Lower leg skin (tissue), 4 donors: ENCODE results near the gene ZNF410. TPM values are rescaled to one million over a fixed set of nuclear protein-coding genes. Genes with fewer than 3 reads are reported as not detected.
"Not testable (repeated sequence)": the region's sequence is repeated elsewhere in the genome, so short reads cannot be mapped to it uniquely, and the experiment has no call there.

Experiments used
- DNase-seq, 2 donors: peaks; one replicate each; pipeline ENCODE4 v3.0.0-alpha.2; 2019; ENCODE audit warnings: low spot score in 2 of 2
- H3K4me3 ChIP-seq: fragments of 200-600 bp; sonication (generic); 2 replicates; pipeline ENCODE4 v1.5.1; 2017; ENCODE audit warnings: mild to moderate bottlenecking, low read depth; ENCODE audit not compliant: poor library complexity, severe bottlenecking
- CTCF ChIP-seq, 3 donors: fragments of 450-650 bp; IDR thresholded peaks; one replicate each; pipeline ENCODE4 v1.5.1; 2016; ENCODE audit warnings: antibody characterized with exemption in 3 of 3, mild to moderate bottlenecking in 3 of 3, moderate library complexity in 2 of 3
- POLR2A ChIP-seq, 2 donors: fragments of 450-650 bp; IDR thresholded peaks; one replicate each; pipeline ENCODE4 v1.6.1; 2016 to 2017; ENCODE audit warnings: antibody characterized with exemption in 2 of 2, mild to moderate bottlenecking in 1 of 2, moderate library complexity in 1 of 2
- WGBS, 2 donors: methylation state at CpG; one replicate each; pipeline ENCODE4 v1.1.5; 2018; 5-methylcytosine and 5-hydroxymethylcytosine counted together
- intact Hi-C: fragments of 100-400 bp; cut with DNase I; formaldehyde crosslinking; loops from one replicate; pipeline ENCODE4 v1.15.0; 2023; ENCODE audit warnings: low total_unique reads
- total RNA-seq, 4 donors: library from RNA; depleted of rRNA; stranded (reverse); fragments of >200 nt; gene quantifications; one replicate each; pipeline ENCODE4 v1.1.0, GENCODE V29; 2016

Gene ZNF410
- total RNA-seq, 4 donors from 2014 or later = 38.7 to 55.3 (median 50.5) TPM

GRCh38 chr14:73862480-73862879 is 24.2 kb upstream of the ZNF410 start:
- DNase-seq = no peak
- 92 to 93% methylated on average over 8 of the region's 8 CpGs for WGBS, 2 donors
- TF ChIP-seq POLR2A (IDR thresholded peaks at IDR 0.05) (no peak), CTCF (IDR thresholded peaks at IDR 0.05) (no peak)
- no peak overlapping the region for H3K4me3 ChIP-seq
- intact Hi-C loops = no loop called here

DNA sequence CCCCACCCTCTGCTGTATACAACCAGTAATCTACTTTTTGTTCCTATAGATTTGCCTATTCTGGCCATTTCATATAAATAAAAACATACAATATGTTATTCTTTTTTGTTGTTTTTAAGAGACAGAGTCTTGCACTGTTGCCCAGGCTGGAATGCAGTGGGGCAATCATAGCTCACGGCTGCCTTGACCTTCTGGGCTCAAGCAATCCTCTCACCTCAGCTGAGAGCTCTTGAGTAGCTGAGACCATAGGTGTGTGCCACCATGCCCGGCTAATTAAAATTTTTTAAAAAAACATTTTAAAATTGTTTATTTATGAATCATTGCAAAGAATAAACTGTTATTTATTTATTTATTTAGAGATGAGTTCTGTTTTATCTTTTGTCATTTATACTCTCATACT is 23.4 kb upstream of the ZNF410 start:
- no peak overlapping the region for H3K4me3 ChIP-seq
- 92 to 93% methylated on average over 2 of the region's 2 CpGs for WGBS, 2 donors
- DNase-seq = no peak
- intact Hi-C loops = no loop called here
- no peak for TF ChIP-seq CTCF (IDR thresholded peaks at IDR 0.05)
- no peak for TF ChIP-seq POLR2A (IDR thresholded peaks at IDR 0.05)

- 90 to 96% methylated on average over 8 of the region's 8 CpGs for WGBS, 2 donors
- no peak overlapping the region for H3K4me3 ChIP-seq
- DNase-seq = no peak
- TF ChIP-seq POLR2A (IDR thresholded peaks at IDR 0.05) (no peak), CTCF (IDR thresholded peaks at IDR 0.05) (no peak)
- intact Hi-C loops = no loop called here
These were observed 21.0 kb upstream of the ZNF410 start for GRCh38 chr14:73865534-73866113.

DNA sequence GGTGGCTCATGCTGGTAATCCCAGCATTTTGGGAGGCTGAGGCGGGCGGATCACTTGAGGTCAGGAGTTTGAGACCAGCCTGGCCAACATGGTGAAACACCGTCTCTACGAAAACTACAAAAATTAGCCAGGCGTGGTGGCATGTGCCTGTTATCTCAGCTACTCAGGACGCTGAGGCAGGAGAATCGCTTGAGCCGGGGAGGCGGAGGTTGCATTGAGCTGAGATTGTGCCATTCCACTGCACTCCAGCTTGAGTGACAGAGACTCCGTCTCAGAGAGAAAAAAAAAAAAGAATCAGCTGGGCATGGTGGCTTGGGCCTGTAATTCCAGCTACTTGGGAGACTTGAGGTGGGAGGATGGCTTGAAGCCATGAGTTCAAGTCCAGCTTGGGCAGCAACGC is 16.9 kb upstream of the ZNF410 start:
- intact Hi-C loops, DNase-seq, H3K4me3 ChIP-seq: not testable (repeated sequence)
- WGBS, 2 donors = 94 to 95% methylated on average over 11 of the region's 11 CpGs

GRCh38 chr14:73870525-73871235 is 16.0 kb upstream of the ZNF410 start:
- WGBS, 2 donors = 89 to 98% methylated on average over 2 of the region's 2 CpGs
- intact Hi-C loops = no loop called here
- no peak for TF ChIP-seq POLR2A (IDR thresholded peaks at IDR 0.05)
- no peak for TF ChIP-seq CTCF (IDR thresholded peaks at IDR 0.05)
- H3K4me3 ChIP-seq = no peak overlapping the region
- DNase-seq = no peak

- intact Hi-C loops = no loop called here
These were observed 13.0 kb upstream of the ZNF410 start for GRCh38 chr14:73873660-73874059.

More at GRCh38 chr14:73873660-73874059, 13.0 kb upstream of the ZNF410 start:
- no peak overlapping the region for H3K4me3 ChIP-seq
- WGBS, 2 donors = 93 to 95% methylated on average over 3 of the region's 3 CpGs
- no peak for DNase-seq
- no peak for TF ChIP-seq CTCF (IDR thresholded peaks at IDR 0.05)
- TF ChIP-seq POLR2A (IDR thresholded peaks at IDR 0.05) = no peak
